Adrenal gland (tissue), 5 donors: ENCODE data around the gene CST5.

Experiments used
- CTCF ChIP-seq, 6 experiments: fragments of 450-650 bp in 4 of 6; fragments of 200-600 bp in 2 of 6; sonication (generic) in 1 of 6; IDR thresholded peaks; 1 replicate in 5 of 6; 2 replicates in 1 of 6; pipeline versions ENCODE4 v1.5.1 to v1.8.0; 2016 to 2021; ENCODE audit warnings: antibody characterized with exemption in 6 of 6, mild to moderate bottlenecking in 2 of 6, moderate library complexity in 1 of 6
- POLR2A ChIP-seq, 2 donors: fragments of 450-650 bp; IDR thresholded peaks; one replicate each; pipeline ENCODE4 v1.6.1; 2017; ENCODE audit warnings: antibody characterized with exemption in 2 of 2, mild to moderate bottlenecking in 2 of 2, moderate library complexity in 1 of 2
- donor health status: DM: no; HTN: no; CAD: no.

- TF ChIP-seq CTCF (IDR thresholded peaks at IDR 0.05) (no peak), POLR2A (IDR thresholded peaks at IDR 0.05) (no peak)
These were observed 53.0 kb downstream of the CST5 start, which contains the start of gene CST2 for GRCh38 chr20:23826541-23827021.
